GM23338 (cell line): Measurements from ENCODE around the gene RAB13. TPM values are rescaled to one million over a fixed set of nuclear protein-coding genes. Genes with fewer than 3 reads are reported as not detected.

ENCODE experiments used
- ATAC-seq: fragments of 200-7000 bp; cut with Tn5 transposase; 3 replicates; pipeline ENCODE4 v1.9.1; 2020
- DNase-seq: peaks from one replicate; pipeline ENCODE4 v3.0.0-alpha.2; 2015; ENCODE audit warnings: low spot score
- H2AFZ ChIP-seq: fragments of 200-600 bp; sonication (generic); 2 replicates; pipeline ENCODE4 v1.8.0; 2016; ENCODE audit warnings: antibody characterized with exemption, mild to moderate bottlenecking, moderate library complexity
- H3F3A ChIP-seq: fragments of 200-600 bp; sonication (generic); replicated peaks from 2 replicates; pipeline ENCODE4 v1.8.0; 2017; ENCODE audit warnings: antibody characterized with exemption, mixed run types, low read depth
- H3K27ac ChIP-seq: fragments of 200-600 bp; sonication (generic); 2 replicates; pipeline ENCODE4 v1.6.1; 2016; ENCODE audit warnings: low read depth
- H3K27me3 ChIP-seq: fragments of 200-600 bp; sonication (generic); 2 replicates; pipeline ENCODE4 v1.8.0; 2016; ENCODE audit warnings: mild to moderate bottlenecking, mixed run types, moderate library complexity; ENCODE audit not compliant: insufficient read depth
- H3K36me3 ChIP-seq: fragments of 200-600 bp; sonication (generic); 2 replicates; pipeline ENCODE4 v1.8.0; 2016; ENCODE audit warnings: mild to moderate bottlenecking; ENCODE audit not compliant: insufficient read depth
- H3K4me1 ChIP-seq: fragments of 200-600 bp; sonication (generic); 2 replicates; pipeline ENCODE4 v1.8.0; 2016; ENCODE audit warnings: mild to moderate bottlenecking, moderate library complexity; ENCODE audit not compliant: insufficient read depth
- H3K4me2 ChIP-seq: fragments of 200-600 bp; sonication (generic); 2 replicates; pipeline ENCODE4 v1.7.1; 2017; ENCODE audit warnings: mixed run types
- H3K4me3 ChIP-seq: fragments of 200-600 bp; sonication (generic); 2 replicates; pipeline ENCODE4 v1.6.1; 2016; ENCODE audit warnings: mixed run types
- H3K79me2 ChIP-seq: fragments of 200-600 bp; sonication (generic); replicated peaks from 2 replicates; pipeline ENCODE4 v1.8.0; 2017; ENCODE audit warnings: mild to moderate bottlenecking; ENCODE audit not compliant: insufficient read depth
- H3K9me2 ChIP-seq: fragments of 200-600 bp; sonication (generic); 2 replicates; pipeline ENCODE4 v1.8.0; 2017; ENCODE audit not compliant: insufficient read depth
- H4K20me1 ChIP-seq: fragments of 200-600 bp; sonication (generic); replicated peaks from 2 replicates; pipeline ENCODE4 v1.8.0; 2017; ENCODE audit warnings: mild to moderate bottlenecking; ENCODE audit not compliant: insufficient read depth
- H3K27ac Mint-ChIP-seq: 2 replicates; pipeline ENCODE4 v1.8.0; 2020; ENCODE audit warnings: inconsistent platforms, mild to moderate bottlenecking, moderate library complexity, mixed read lengths
- H3K27me3 Mint-ChIP-seq: 3 replicates; pipeline ENCODE4 v1.8.0; 2022; ENCODE audit warnings: low read depth, mild to moderate bottlenecking, moderate library complexity, mixed read lengths, inconsistent platforms; ENCODE audit not compliant: insufficient read depth, poor library complexity
- H3K36me3 Mint-ChIP-seq: 3 replicates; pipeline ENCODE4 v1.8.0; 2021; ENCODE audit warnings: low read depth, mild to moderate bottlenecking, inconsistent platforms, moderate library complexity, mixed read lengths
- H3K4me1 Mint-ChIP-seq: 3 replicates; pipeline ENCODE4 v1.8.0; 2020; ENCODE audit warnings: mild to moderate bottlenecking, inconsistent platforms, mixed read lengths
- H3K4me3 Mint-ChIP-seq: 3 replicates; pipeline ENCODE4 v1.8.0; 2021; ENCODE audit warnings: moderate library complexity, mild to moderate bottlenecking, inconsistent platforms, mixed read lengths
- H3K9me3 Mint-ChIP-seq: 3 replicates; pipeline ENCODE4 v1.8.0; 2020; ENCODE audit warnings: moderate library complexity, mild to moderate bottlenecking, inconsistent platforms, mixed read lengths
- CREB1 ChIP-seq: fragments of 250-450 bp; sonication (Bioruptor Pico); IDR thresholded peaks from 2 replicates; pipeline ENCODE4 v1.5.0; 2020; ENCODE audit warnings: low read depth, mild to moderate bottlenecking, moderate library complexity
- CTCF ChIP-seq, 2 experiments: fragments of 200-600 bp in 1 of 2; sonication (generic) in 1 of 2; conservative IDR thresholded peaks; 2 replicates each; pipeline versions ENCODE4 v1.5.1 to v1.6.1; 2016 to 2017; ENCODE audit warnings: antibody characterized with exemption in 2 of 2, low read depth in 2 of 2, mild to moderate bottlenecking in 2 of 2, moderate library complexity in 1 of 2
- EZH2 ChIP-seq: fragments of 200-600 bp; sonication (generic); IDR thresholded peaks from one replicate; pipeline ENCODE4 v1.8.0; 2017; ENCODE audit warnings: antibody characterized with exemption, mild to moderate bottlenecking, low read depth; ENCODE audit not compliant: unreplicated experiment
- EZH2phosphoT487 ChIP-seq: fragments of 200-600 bp; sonication (generic); IDR thresholded peaks from one replicate; pipeline ENCODE4 v1.8.1; 2018; ENCODE audit warnings: antibody characterized with exemption; ENCODE audit not compliant: unreplicated experiment
- JUNB ChIP-seq: IDR thresholded peaks from one replicate; pipeline ENCODE4 v1.6.1; 2016; ENCODE audit warnings: antibody characterized with exemption; ENCODE audit not compliant: unreplicated experiment
- REST ChIP-seq: IDR thresholded peaks from one replicate; pipeline ENCODE4 v1.6.1; 2018; ENCODE audit warnings: antibody characterized with exemption; ENCODE audit not compliant: unreplicated experiment
- STAT1 ChIP-seq: IDR thresholded peaks from one replicate; pipeline ENCODE4 v1.6.1; 2016; ENCODE audit warnings: antibody characterized with exemption; ENCODE audit not compliant: unreplicated experiment
- ZNF114 ChIP-seq: fragments of 250-450 bp; sonication (Bioruptor Pico); IDR thresholded peaks from 2 replicates; pipeline ENCODE4 v1.5.0; 2020; ENCODE audit warnings: mild to moderate bottlenecking, moderate library complexity
- polyA plus RNA-seq: library from polyadenylated mRNA; unstranded; fragments of >200 nt; fragmentation: Nextera tagmentation; extraction: Ambion mirVana; gene quantifications from 2 replicates; pipeline ENCODE4 v1.2.1, GENCODE V29; 2016
- total RNA-seq: library from RNA; depleted of rRNA; stranded (reverse); fragments of >200 nt; shearing (Covaris generic); gene quantifications from 2 replicates; pipeline ENCODE4 v1.2.3, GENCODE V29; 2014

Gene RAB13
- total and polyA plus RNA-seq, 2 experiments from 2014 or later: 38.6 to 171 TPM

GRCh38 chr1:153959454-153959853 is 26.7 kb downstream of the RAB13 start (continued):
- TF ChIP-seq CTCF (conservative IDR thresholded peaks at IDR 0.05; ENCODE audit: low read depth in 2 of 2) (no peak), STAT1 (no peak), ZNF114 (no peak), JUNB (no peak), CREB1 (no peak), EZH2phosphoT487 (no peak)

- H3K4me1 ChIP-seq: peaks cover 29% of the 10 kb centered on the region
- peak overlapping the region; percentile 19 for H3K4me2 ChIP-seq
- H3K4me3 ChIP-seq: peak overlapping the region; percentile 31
- DNase-seq (no peak), ATAC-seq (no peak)
- H3K79me2 ChIP-seq: peaks cover 68% of the 10 kb centered on the region
- H3K9me3 Mint-ChIP-seq: peaks cover 3% of the 10 kb centered on the region; the same call in 2 of the 3 replicates
- H3K36me3 ChIP-seq: peaks cover 14% of the 10 kb centered on the region
- H3K9me2 ChIP-seq: no peaks in the 10 kb centered on the region
- H3K4me3 Mint-ChIP-seq: peak overlapping the region; percentile 99
- H2AFZ ChIP-seq: no peak overlapping the region
- peaks cover 28% of the 10 kb centered on the region for H3K27me3 Mint-ChIP-seq
- H4K20me1 ChIP-seq: peaks cover 23% of the 10 kb centered on the region
- H3K27ac ChIP-seq: peak overlapping the region; percentile 67
- H3K27me3 ChIP-seq: no peaks in the 10 kb centered on the region
- H3K36me3 Mint-ChIP-seq: peaks cover 37% of the 10 kb centered on the region
- peaks cover 44% of the 10 kb centered on the region for H3K4me1 Mint-ChIP-seq
- TF ChIP-seq STAT1 (no peak), CTCF (conservative IDR thresholded peaks at IDR 0.05; ENCODE audit: low read depth in 2 of 2) (no peak), EZH2 (no peak), ZNF114 (no peak), REST (no peak), EZH2phosphoT487 (no peak), JUNB (no peak)
- peak overlapping the region; percentile 63 for H3K27ac Mint-ChIP-seq
- H3F3A ChIP-seq: peaks cover 33% of the 10 kb centered on the region
These were observed 27.2 kb downstream of the RAB13 start for GRCh38 chr1:153958961-153959260.
